Neural cell (in vitro differentiated cells): Measurements from ENCODE around the gene SCYL1. TPM values are rescaled to one million over a fixed set of nuclear protein-coding genes. Genes with fewer than 3 reads are reported as not detected.
"Not testable (repeated sequence)": the region's sequence is repeated elsewhere in the genome, so short reads cannot be mapped to it uniquely, and the experiment has no call there.

Experiments
- H2AFZ ChIP-seq: fragments of 200-600, 300-800 bp; sonication (generic), shearing (Covaris generic); 2 replicates; pipeline ENCODE4 v1.6.0; 2014; ENCODE audit warnings: low read depth, mild to moderate bottlenecking, antibody characterized with exemption, low read length, moderate library complexity
- H3F3A ChIP-seq: fragments of 200-600 bp; shearing (Covaris generic); 2 replicates; pipeline ENCODE4 v1.6.1; 2016; ENCODE audit warnings: mild to moderate bottlenecking, moderate library complexity, mixed read lengths, antibody characterized with exemption, low read length; ENCODE audit not compliant: insufficient read depth, poor library complexity, severe bottlenecking
- H3K27ac ChIP-seq: fragments of 200-600, 300-800 bp; sonication (generic), shearing (Covaris generic); 2 replicates; pipeline ENCODE4 v1.5.1; 2014; ENCODE audit warnings: mild to moderate bottlenecking, low read length, moderate library complexity
- H3K27me3 ChIP-seq: fragments of 300-800, 200-600 bp; sonication (generic), shearing (Covaris generic); 2 replicates; pipeline ENCODE4 v1.6.0; 2014; ENCODE audit warnings: mild to moderate bottlenecking, low read depth, low read length, moderate library complexity; ENCODE audit not compliant: insufficient read depth
- H3K36me3 ChIP-seq: fragments of 300-800, 200-600 bp; sonication (generic), shearing (Covaris generic); 2 replicates; pipeline ENCODE4 v1.5.1; 2014; ENCODE audit warnings: mild to moderate bottlenecking, antibody characterized with exemption, low read length, moderate library complexity; ENCODE audit not compliant: insufficient read depth
- H3K4me2 ChIP-seq: fragments of 300-800, 200-600 bp; sonication (generic), shearing (Covaris generic); 2 replicates; pipeline ENCODE4 v1.6.0; 2014; ENCODE audit warnings: mild to moderate bottlenecking, low read length
- H3K4me3 ChIP-seq: fragments of 300-800, 200-600 bp; sonication (generic), shearing (Covaris generic); 2 replicates; pipeline ENCODE4 v1.5.1; 2014; ENCODE audit warnings: mild to moderate bottlenecking, low read length, moderate library complexity
- H3K79me2 ChIP-seq: fragments of 200-600 bp; shearing (Covaris generic); replicated peaks from 2 replicates; pipeline ENCODE4 v1.6.0; 2014; ENCODE audit warnings: mild to moderate bottlenecking, low read length, moderate library complexity; ENCODE audit not compliant: insufficient read depth
- H3K9ac ChIP-seq: fragments of 300-800, 200-600 bp; sonication (generic), shearing (Covaris generic); 2 replicates; pipeline ENCODE4 v1.6.1; 2016; ENCODE audit warnings: mild to moderate bottlenecking, low read length, mixed read lengths
- H3K9me2 ChIP-seq: fragments of 200-600 bp; shearing (Covaris generic); 2 replicates; pipeline ENCODE4 v1.6.1; 2016; ENCODE audit warnings: mild to moderate bottlenecking, low read length, mixed read lengths; ENCODE audit not compliant: insufficient read depth
- H3K9me3 ChIP-seq: fragments of 200-600, 300-800 bp; sonication (generic), shearing (Covaris generic); 2 replicates; pipeline ENCODE4 v1.6.1; 2016; ENCODE audit warnings: mild to moderate bottlenecking, mixed run types, low read length, moderate library complexity, mixed read lengths
- H4K20me1 ChIP-seq: fragments of 200-600 bp; shearing (Covaris generic); 2 replicates; pipeline ENCODE4 v1.6.1; 2016; ENCODE audit warnings: mild to moderate bottlenecking, mixed run types; ENCODE audit not compliant: insufficient read depth
- EP300 ChIP-seq: fragments of 450-650 bp; conservative IDR thresholded peaks from 2 replicates; pipeline ENCODE4 v1.6.1; 2014; ENCODE audit warnings: antibody characterized with exemption, mild to moderate bottlenecking, moderate library complexity; ENCODE audit not compliant: poor library complexity, severe bottlenecking
- EZH2 ChIP-seq: fragments of 200-600, 300-800 bp; shearing (Covaris generic), sonication (generic); IDR thresholded peaks from 2 replicates; pipeline ENCODE4 v1.6.1; 2014; ENCODE audit warnings: antibody characterized with exemption, low read length, borderline replicate concordance, mild to moderate bottlenecking; ENCODE audit not compliant: insufficient read depth, poor library complexity, severe bottlenecking
- MXI1 ChIP-seq: fragments of 450-650 bp; conservative IDR thresholded peaks from 2 replicates; pipeline ENCODE4 v1.6.1; 2014; ENCODE audit warnings: antibody characterized with exemption, mild to moderate bottlenecking; ENCODE audit not compliant: poor library complexity, severe bottlenecking
- POLR2AphosphoS5 ChIP-seq: IDR thresholded peaks from 2 replicates; pipeline ENCODE4 v1.6.1; 2012
- RAD21 ChIP-seq: fragments of 450-650 bp; conservative IDR thresholded peaks from 2 replicates; pipeline ENCODE4 v1.6.1; 2014; ENCODE audit warnings: antibody characterized with exemption, mild to moderate bottlenecking, moderate library complexity
- REST ChIP-seq: IDR thresholded peaks from 2 replicates; pipeline ENCODE4 v1.6.1; 2012; ENCODE audit warnings: borderline replicate concordance
- TAF1 ChIP-seq: IDR thresholded peaks from 2 replicates; pipeline ENCODE4 v1.6.1; 2012; ENCODE audit warnings: low read depth
- polyA plus RNA-seq: library from polyadenylated mRNA; depleted of rRNA; stranded (reverse); fragments of >200 nt; gene quantifications from 2 replicates; pipeline ENCODE4 v1.2.3, GENCODE V29; 2014
- TF ChIP-seq, protein P1 (sequence below): fragments of 450-650 bp; IDR thresholded peaks from 2 replicates; pipeline ENCODE4 v1.5.1; 2014; ENCODE audit warnings: antibody characterized with exemption, mild to moderate bottlenecking, moderate library complexity; ENCODE audit not compliant: poor library complexity, severe bottlenecking

The SCYL1 gene
- polyA plus RNA-seq, 1 donor from 2014 or later: 48.3 TPM

DNA sequence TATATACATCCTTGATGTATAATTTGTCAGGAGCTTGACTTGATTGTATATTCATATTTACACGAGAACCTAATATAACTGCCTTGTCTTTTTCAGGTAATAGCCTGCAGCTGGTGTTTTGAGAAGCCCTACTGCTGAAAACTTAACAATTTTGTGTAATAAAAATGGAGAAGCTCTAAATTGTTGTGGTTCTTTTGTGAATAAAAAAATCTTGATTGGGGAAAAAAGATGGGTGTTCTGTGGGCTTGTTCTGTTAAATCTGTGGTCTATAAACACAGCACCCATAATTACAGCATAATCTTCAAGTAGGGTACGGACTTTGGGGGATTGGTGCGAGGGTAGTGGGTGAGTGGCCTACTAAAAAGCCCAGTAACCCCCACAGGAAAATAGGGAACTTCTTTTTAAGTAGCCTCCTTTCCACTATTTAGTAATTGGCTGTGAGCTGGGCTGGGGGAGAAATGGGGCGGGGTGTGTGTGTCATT, 18.6 kb upstream of the SCYL1 start:
- Histone ChIP-seq H3K9me2 (no peaks in the 10 kb centered on the region), H3K4me3 (peak overlapping the region; percentile 78), H3K79me2 (peaks cover 94% of the 10 kb centered on the region), H3F3A (peaks cover 22% of the 10 kb centered on the region), H3K9me3 (no peaks in the 10 kb centered on the region), H3K4me2 (peak overlapping the region; percentile 87), H3K27ac (peak overlapping the region; percentile 100), H3K9ac (peak overlapping the region; percentile 99), H3K36me3 (peaks cover 57% of the 10 kb centered on the region), H4K20me1 (peaks cover 85% of the 10 kb centered on the region), H3K27me3 (no peaks in the 10 kb centered on the region), H2AFZ (no peak overlapping the region)
- TF ChIP-seq POLR2AphosphoS5 (no peak), TAF1 (no peak), RAD21 (no peak), REST (peak; percentile 12), MXI1 (no peak), EP300 (no peak), EZH2 (no peak)
- TF ChIP-seq, protein P1, sequence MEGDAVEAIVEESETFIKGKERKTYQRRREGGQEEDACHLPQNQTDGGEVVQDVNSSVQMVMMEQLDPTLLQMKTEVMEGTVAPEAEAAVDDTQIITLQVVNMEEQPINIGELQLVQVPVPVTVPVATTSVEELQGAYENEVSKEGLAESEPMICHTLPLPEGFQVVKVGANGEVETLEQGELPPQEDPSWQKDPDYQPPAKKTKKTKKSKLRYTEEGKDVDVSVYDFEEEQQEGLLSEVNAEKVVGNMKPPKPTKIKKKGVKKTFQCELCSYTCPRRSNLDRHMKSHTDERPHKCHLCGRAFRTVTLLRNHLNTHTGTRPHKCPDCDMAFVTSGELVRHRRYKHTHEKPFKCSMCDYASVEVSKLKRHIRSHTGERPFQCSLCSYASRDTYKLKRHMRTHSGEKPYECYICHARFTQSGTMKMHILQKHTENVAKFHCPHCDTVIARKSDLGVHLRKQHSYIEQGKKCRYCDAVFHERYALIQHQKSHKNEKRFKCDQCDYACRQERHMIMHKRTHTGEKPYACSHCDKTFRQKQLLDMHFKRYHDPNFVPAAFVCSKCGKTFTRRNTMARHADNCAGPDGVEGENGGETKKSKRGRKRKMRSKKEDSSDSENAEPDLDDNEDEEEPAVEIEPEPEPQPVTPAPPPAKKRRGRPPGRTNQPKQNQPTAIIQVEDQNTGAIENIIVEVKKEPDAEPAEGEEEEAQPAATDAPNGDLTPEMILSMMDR: no peak

- Histone ChIP-seq H3K9ac (peak overlapping the region; percentile 99), H3K27ac (peak overlapping the region; percentile 100), H3K9me2 (no peaks in the 10 kb centered on the region), H3F3A (peaks cover 22% of the 10 kb centered on the region), H3K4me2 (peak overlapping the region; percentile 87), H2AFZ (no peak overlapping the region), H3K4me3 (peak overlapping the region; percentile 78), H4K20me1 (peaks cover 79% of the 10 kb centered on the region), H3K79me2 (peaks cover 88% of the 10 kb centered on the region), H3K36me3 (peaks cover 56% of the 10 kb centered on the region), H3K9me3 (no peaks in the 10 kb centered on the region), H3K27me3 (no peaks in the 10 kb centered on the region)
- TF ChIP-seq POLR2AphosphoS5: peak; percentile 60
- TF ChIP-seq TAF1: no peak
- TF ChIP-seq REST: peak; percentile 9
These were observed 17.9 kb upstream of the SCYL1 start for GRCh38 chr11:65506772-65507505.

DNA sequence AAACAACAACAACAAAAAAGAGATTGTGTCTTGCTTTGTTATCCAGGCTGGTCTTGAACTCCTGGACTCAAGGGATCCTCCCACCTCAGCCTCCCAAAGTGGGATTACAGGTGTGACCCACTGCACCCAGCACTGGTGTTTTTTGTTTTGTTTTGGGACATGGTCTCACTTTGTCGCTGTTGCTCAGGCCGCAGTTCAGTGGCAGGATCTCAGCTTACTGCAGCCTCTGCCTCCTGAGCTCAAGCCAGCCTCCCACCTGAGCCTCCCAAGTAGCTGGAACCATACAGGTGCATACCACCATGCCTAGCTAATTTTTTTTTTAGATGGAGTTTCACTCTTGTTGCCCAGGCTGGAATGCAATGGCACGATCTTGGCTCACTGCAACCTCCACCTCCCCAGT, 12.6 kb upstream of the SCYL1 start:
- not testable (repeated sequence) for H2AFZ ChIP-seq, H3K9ac ChIP-seq, H3K4me3 ChIP-seq, H3K4me2 ChIP-seq, H3F3A ChIP-seq, H3K27me3 ChIP-seq, H3K9me3 ChIP-seq, H3K9me2 ChIP-seq, H3K36me3 ChIP-seq, H3K27ac ChIP-seq
- peaks cover 34% of the 10 kb centered on the region for H3K79me2 ChIP-seq
- peaks cover 25% of the 10 kb centered on the region for H4K20me1 ChIP-seq
